WTC11 (cell line): ENCODE data around the gene NEK7. TPM values are rescaled to one million over a fixed set of nuclear protein-coding genes. Genes with fewer than 3 reads are reported as not detected.

Experiments used
- ATAC-seq: fragments of 200-7000 bp; cut with Tn5 transposase; 2 replicates; pipeline ENCODE4 v1.10.0; 2021; ENCODE audit warnings: mild to moderate bottlenecking, moderate library complexity
- CTCF ChIA-PET: fragments of 300-600 bp; sonication (Branson Sonifier 250); formaldehyde crosslinking; loops from one replicate; lab custom pipeline; 2021; ENCODE audit warnings: antibody characterized with exemption; lab: Charles Lee
- POLR2A ChIA-PET: fragments of 350-600 bp; sonication (Branson Sonifier 250); formaldehyde crosslinking; loops from one replicate; lab custom pipeline; 2021; ENCODE audit warnings: antibody characterized with exemption; lab: Charles Lee
- DNase-seq: peaks from one replicate; pipeline ENCODE4 v3.0.0; 2021; ENCODE audit warnings: low spot score
- H3K27ac Mint-ChIP-seq: 2 replicates; pipeline ENCODE4 v1.8.0; 2021; ENCODE audit warnings: mixed read lengths
- H3K27me3 Mint-ChIP-seq: 2 replicates; pipeline ENCODE4 v1.8.0; 2021; ENCODE audit warnings: low read depth, mild to moderate bottlenecking, moderate library complexity, mixed read lengths
- H3K36me3 Mint-ChIP-seq: 2 replicates; pipeline ENCODE4 v1.8.0; 2021; ENCODE audit warnings: mixed read lengths
- H3K4me1 Mint-ChIP-seq: 2 replicates; pipeline ENCODE4 v1.8.0; 2022; ENCODE audit warnings: mixed read lengths
- H3K4me3 Mint-ChIP-seq: 2 replicates; pipeline ENCODE4 v1.8.0; 2021; ENCODE audit warnings: mild to moderate bottlenecking, moderate library complexity, mixed read lengths
- H3K9me3 Mint-ChIP-seq: 2 replicates; pipeline ENCODE4 v1.8.0; 2021; ENCODE audit warnings: mixed read lengths
- ARID4B ChIP-seq: sonication (generic); formaldehyde crosslinking; IDR thresholded peaks from 2 replicates; pipeline ENCODE4 v1.8.0; 2023; ENCODE audit warnings: missing genetic modification reagents, mild to moderate bottlenecking, borderline replicate concordance
- ATF1 ChIP-seq: sonication (generic); formaldehyde crosslinking; IDR thresholded peaks from 2 replicates; pipeline ENCODE4 v1.8.1; 2023; ENCODE audit warnings: mild to moderate bottlenecking, moderate library complexity, missing genetic modification reagents
- CREM ChIP-seq: sonication (generic); formaldehyde crosslinking; IDR thresholded peaks from 2 replicates; pipeline ENCODE4 v1.8.1; 2022; ENCODE audit warnings: mild to moderate bottlenecking, missing genetic modification reagents, moderate library complexity
- E2F5 ChIP-seq: sonication (generic); formaldehyde crosslinking; IDR thresholded peaks from 2 replicates; pipeline ENCODE4 v1.8.1; 2022; ENCODE audit warnings: mild to moderate bottlenecking, moderate library complexity, missing genetic modification reagents
- ETV6 ChIP-seq: sonication (generic); formaldehyde crosslinking; IDR thresholded peaks from 2 replicates; pipeline ENCODE4 v1.8.1; 2022; ENCODE audit warnings: mild to moderate bottlenecking, missing genetic modification reagents
- FOXP1 ChIP-seq: sonication (generic); formaldehyde crosslinking; IDR thresholded peaks from 2 replicates; pipeline ENCODE4 v1.8.0; 2022; ENCODE audit warnings: missing genetic modification reagents, mild to moderate bottlenecking, moderate library complexity, borderline replicate concordance
- IRF2 ChIP-seq: sonication (generic); formaldehyde crosslinking; IDR thresholded peaks from 2 replicates; pipeline ENCODE4 v1.8.0; 2022; ENCODE audit warnings: low read depth, missing genetic modification reagents, borderline replicate concordance
- PRDM15 ChIP-seq: sonication (generic); formaldehyde crosslinking; IDR thresholded peaks from 2 replicates; pipeline ENCODE4 v1.8.0; 2022; ENCODE audit warnings: missing genetic modification reagents
- SP1 ChIP-seq: sonication (generic); formaldehyde crosslinking; conservative IDR thresholded peaks from 2 replicates; pipeline ENCODE4 v1.8.1; 2022; ENCODE audit warnings: missing genetic modification reagents
- TCF7 ChIP-seq: sonication (generic); formaldehyde crosslinking; IDR thresholded peaks from 2 replicates; pipeline ENCODE4 v1.8.0; 2022; ENCODE audit warnings: mild to moderate bottlenecking, low read depth, missing genetic modification reagents, moderate library complexity
- total RNA-seq: library from RNA; stranded (reverse); gene quantifications from 3 replicates; pipeline ENCODE4 v1.2.3, GENCODE V29; 2021
- TF ChIP-seq, protein P1 (sequence below): sonication (generic); formaldehyde crosslinking; IDR thresholded peaks from 2 replicates; pipeline ENCODE4 v1.8.0; 2022; ENCODE audit warnings: mild to moderate bottlenecking, missing genetic modification reagents
- TF ChIP-seq, protein P2 (sequence below): sonication (generic); formaldehyde crosslinking; IDR thresholded peaks from 2 replicates; pipeline ENCODE4 v1.8.1; 2022; ENCODE audit warnings: low read depth, mild to moderate bottlenecking, moderate library complexity, missing genetic modification reagents, borderline replicate concordance
- TF ChIP-seq, protein P3 (sequence below): fragments of 250-450 bp; sonication (Bioruptor Pico); IDR thresholded peaks from 2 replicates; pipeline ENCODE4 v1.8.0; 2021; ENCODE audit warnings: mild to moderate bottlenecking
- TF ChIP-seq, protein P4 (sequence below): sonication (generic); formaldehyde crosslinking; IDR thresholded peaks from 2 replicates; pipeline ENCODE4 v1.8.1; 2022; ENCODE audit warnings: low read depth, missing genetic modification reagents, borderline replicate concordance

NEK7 gene
- total RNA-seq, 1 experiment from 2014 or later: 10.3 TPM

DNA sequence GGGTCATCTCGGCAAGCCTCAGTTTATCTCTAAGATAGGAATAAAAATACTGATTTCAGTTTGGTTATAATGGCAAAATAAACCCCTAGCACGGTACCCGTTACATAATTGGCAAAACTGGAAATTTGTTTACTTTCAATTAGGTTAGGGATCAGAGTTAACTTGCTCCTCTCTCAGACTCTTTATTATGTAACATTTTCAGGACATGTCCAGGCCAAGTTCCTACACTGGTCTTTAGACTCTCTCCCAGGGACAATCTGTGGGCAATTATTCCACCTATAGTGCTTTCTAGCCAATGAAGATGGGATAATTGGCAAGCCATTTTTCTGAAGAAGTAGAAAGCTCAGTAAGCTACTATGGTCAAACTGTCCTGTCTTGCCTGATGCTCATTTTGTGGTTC is 189.4 kb downstream of the NEK7 start:
- DNase-seq (no peak), ATAC-seq (no peak)
- POLR2A ChIA-PET: no interaction called here
- CTCF ChIA-PET: interaction anchor here (0.9 kb wide), 1 partner anchor 13 kb away, joined by 3 read pairs; no protein-coding TSS in a partner anchor
- H3K36me3 Mint-ChIP-seq: no peaks in the 10 kb centered on the region
- no peaks in the 10 kb centered on the region for H3K4me1 Mint-ChIP-seq
- no peaks in the 10 kb centered on the region for H3K27me3 Mint-ChIP-seq
- no peak overlapping the region for H3K4me3 Mint-ChIP-seq
- TF ChIP-seq CREM (CRISPR knock-in tag): no peak
- TF ChIP-seq E2F5 (CRISPR knock-in tag): no peak
- TF ChIP-seq IRF2 (CRISPR knock-in tag): no peak
- TF ChIP-seq ATF1 (CRISPR knock-in tag): no peak
- TF ChIP-seq, protein P1, sequence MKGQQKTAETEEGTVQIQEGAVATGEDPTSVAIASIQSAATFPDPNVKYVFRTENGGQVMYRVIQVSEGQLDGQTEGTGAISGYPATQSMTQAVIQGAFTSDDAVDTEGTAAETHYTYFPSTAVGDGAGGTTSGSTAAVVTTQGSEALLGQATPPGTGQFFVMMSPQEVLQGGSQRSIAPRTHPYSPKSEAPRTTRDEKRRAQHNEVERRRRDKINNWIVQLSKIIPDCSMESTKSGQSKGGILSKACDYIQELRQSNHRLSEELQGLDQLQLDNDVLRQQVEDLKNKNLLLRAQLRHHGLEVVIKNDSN: no peak
- TF ChIP-seq ARID4B (CRISPR knock-in tag): no peak
- TF ChIP-seq ETV6 (CRISPR knock-in tag): no peak
- TF ChIP-seq, protein P2, sequence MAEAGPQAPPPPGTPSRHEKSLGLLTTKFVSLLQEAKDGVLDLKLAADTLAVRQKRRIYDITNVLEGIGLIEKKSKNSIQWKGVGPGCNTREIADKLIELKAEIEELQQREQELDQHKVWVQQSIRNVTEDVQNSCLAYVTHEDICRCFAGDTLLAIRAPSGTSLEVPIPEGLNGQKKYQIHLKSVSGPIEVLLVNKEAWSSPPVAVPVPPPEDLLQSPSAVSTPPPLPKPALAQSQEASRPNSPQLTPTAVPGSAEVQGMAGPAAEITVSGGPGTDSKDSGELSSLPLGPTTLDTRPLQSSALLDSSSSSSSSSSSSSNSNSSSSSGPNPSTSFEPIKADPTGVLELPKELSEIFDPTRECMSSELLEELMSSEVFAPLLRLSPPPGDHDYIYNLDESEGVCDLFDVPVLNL: no peak
- no peak for TF ChIP-seq FOXP1 (CRISPR knock-in tag)
- no peak for TF ChIP-seq SP1 (CRISPR knock-in tag)
- TF ChIP-seq, protein P3, sequence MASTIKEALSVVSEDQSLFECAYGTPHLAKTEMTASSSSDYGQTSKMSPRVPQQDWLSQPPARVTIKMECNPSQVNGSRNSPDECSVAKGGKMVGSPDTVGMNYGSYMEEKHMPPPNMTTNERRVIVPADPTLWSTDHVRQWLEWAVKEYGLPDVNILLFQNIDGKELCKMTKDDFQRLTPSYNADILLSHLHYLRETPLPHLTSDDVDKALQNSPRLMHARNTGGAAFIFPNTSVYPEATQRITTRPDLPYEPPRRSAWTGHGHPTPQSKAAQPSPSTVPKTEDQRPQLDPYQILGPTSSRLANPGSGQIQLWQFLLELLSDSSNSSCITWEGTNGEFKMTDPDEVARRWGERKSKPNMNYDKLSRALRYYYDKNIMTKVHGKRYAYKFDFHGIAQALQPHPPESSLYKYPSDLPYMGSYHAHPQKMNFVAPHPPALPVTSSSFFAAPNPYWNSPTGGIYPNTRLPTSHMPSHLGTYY (CRISPR knock-in tag): no peak
- no peak for TF ChIP-seq PRDM15 (CRISPR knock-in tag)
- H3K9me3 Mint-ChIP-seq: no peaks in the 10 kb centered on the region
- no peak overlapping the region for H3K27ac Mint-ChIP-seq

GRCh38 chr1:198350456-198350855 is 193.7 kb downstream of the NEK7 start:
- ATAC-seq (no peak), DNase-seq (no peak)
- no peaks in the 10 kb centered on the region for H3K27me3 Mint-ChIP-seq
- H3K36me3 Mint-ChIP-seq: no peaks in the 10 kb centered on the region
- CTCF ChIA-PET: no interaction called here
- H3K9me3 Mint-ChIP-seq: no peaks in the 10 kb centered on the region
- no peak overlapping the region for H3K4me3 Mint-ChIP-seq
- no peaks in the 10 kb centered on the region for H3K4me1 Mint-ChIP-seq
- POLR2A ChIA-PET: no interaction called here
- H3K27ac Mint-ChIP-seq: no peak overlapping the region
- no peak for TF ChIP-seq ARID4B (CRISPR knock-in tag)
- TF ChIP-seq, protein P4, sequence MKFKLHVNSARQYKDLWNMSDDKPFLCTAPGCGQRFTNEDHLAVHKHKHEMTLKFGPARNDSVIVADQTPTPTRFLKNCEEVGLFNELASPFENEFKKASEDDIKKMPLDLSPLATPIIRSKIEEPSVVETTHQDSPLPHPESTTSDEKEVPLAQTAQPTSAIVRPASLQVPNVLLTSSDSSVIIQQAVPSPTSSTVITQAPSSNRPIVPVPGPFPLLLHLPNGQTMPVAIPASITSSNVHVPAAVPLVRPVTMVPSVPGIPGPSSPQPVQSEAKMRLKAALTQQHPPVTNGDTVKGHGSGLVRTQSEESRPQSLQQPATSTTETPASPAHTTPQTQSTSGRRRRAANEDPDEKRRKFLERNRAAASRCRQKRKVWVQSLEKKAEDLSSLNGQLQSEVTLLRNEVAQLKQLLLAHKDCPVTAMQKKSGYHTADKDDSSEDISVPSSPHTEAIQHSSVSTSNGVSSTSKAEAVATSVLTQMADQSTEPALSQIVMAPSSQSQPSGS (CRISPR knock-in tag): no peak
- no peak for TF ChIP-seq TCF7
